Renal cortex interstitium (tissue), 11 donors: ENCODE results near the gene AMMECR1. TPM values are rescaled to one million over a fixed set of nuclear protein-coding genes. Genes with fewer than 3 reads are reported as not detected.
A peak's percentile ranks its signal among the peaks of the same experiment; 100 is the strongest.
"Not testable (repeated sequence)": the region's sequence is repeated elsewhere in the genome, so short reads cannot be mapped to it uniquely, and the experiment has no call there.

Experiments used
- DNase-seq, 11 donors: peaks; one replicate each; pipeline ENCODE4 v3.0.0-alpha.2; 2013; ENCODE audit warnings: low read depth in 9 of 11, low spot score in 4 of 11; ENCODE audit errors: extremely low read depth in 1 of 11
- polyA plus RNA-seq, 3 donors: library from polyadenylated mRNA; unstranded; fragments of 120-200 nt; gene quantifications; one replicate each; pipeline ENCODE4 v1.2.1, GENCODE V29; 2013; ENCODE audit not compliant: insufficient read length in 3 of 3

AMMECR1 gene
- polyA plus RNA-seq, 3 donors = 17.1 to 20.6 (median 19.2) TPM

DNA sequence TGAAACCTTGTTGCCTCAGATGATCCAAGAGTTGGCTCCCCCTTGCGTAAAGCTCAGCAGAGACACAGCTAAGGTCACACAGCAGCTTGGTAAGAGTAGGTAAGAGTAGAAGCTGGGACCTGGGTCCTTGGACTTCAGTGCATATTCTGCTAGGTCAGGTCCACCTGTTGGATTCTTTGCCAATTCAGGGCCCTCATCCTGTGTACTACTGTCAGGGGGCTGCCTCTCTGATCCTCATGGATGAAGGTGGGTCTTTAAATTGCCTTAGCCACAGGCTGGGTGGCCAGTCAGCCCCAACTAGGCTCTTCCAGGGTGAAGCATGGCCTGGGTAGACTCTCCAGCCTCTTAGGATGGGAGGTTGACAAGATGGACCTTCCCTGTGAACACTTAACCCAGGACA lies 155.8 kb downstream of the AMMECR1 start:
- no peak for DNase-seq

DNA sequence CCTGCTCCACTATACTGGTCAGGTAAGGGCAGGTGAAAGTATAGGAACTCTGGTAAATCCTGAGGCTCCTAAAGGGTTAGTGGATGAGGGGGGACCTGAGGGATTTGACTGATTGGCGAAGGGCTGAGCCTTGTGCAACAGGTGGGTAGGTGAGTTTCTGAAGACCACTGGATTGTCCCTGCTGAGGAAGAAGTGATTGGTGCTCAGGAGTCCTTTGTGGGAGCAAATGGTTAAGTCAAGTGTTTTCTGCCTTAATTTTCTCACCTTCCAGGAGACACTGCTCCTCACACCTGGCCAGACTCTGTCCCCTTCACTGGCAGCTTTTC lies 156.6 kb downstream of the AMMECR1 start:
- DNase-seq = no peak

DNA sequence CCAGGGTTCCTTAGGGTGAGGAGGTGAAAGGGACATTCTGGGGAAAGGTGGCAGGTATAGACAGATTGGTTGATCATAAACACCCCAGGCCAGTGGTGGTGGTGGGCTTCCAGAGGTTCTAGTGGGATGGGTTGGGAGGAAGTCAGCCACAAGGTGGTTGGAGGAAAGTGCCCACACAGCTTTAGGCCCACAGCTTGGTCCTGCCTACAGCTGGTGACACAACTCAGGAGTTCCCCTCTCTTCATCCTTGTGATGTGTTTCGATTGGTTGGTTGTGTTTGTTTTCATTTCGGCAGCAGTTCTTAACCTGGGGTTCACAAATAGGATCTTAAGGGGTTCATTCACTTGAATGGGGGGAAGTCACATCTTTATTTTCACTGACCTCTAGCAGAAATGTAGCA lies 158.0 kb downstream of the AMMECR1 start:
- no peak for DNase-seq

DNA sequence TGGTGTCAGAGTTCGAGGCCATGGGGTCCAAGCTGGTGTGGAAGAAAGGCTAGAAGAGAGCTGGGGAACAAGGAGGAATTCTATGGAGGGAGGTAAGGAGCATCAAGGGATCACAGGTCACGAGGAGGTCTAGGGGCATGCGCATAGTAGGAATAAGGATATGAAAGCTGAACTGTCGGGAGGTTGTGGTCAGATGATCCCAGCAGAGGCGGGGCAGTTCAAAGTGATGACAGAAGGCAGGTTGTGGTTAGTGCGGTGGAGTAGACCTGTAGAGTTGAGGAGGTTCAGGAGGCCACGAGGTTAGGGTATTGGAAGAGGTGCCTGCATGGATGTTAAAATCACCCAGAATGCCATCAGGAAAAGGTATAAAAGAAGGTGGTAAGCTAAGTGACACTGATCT lies 158.7 kb downstream of the AMMECR1 start:
- no peak for DNase-seq

DNA sequence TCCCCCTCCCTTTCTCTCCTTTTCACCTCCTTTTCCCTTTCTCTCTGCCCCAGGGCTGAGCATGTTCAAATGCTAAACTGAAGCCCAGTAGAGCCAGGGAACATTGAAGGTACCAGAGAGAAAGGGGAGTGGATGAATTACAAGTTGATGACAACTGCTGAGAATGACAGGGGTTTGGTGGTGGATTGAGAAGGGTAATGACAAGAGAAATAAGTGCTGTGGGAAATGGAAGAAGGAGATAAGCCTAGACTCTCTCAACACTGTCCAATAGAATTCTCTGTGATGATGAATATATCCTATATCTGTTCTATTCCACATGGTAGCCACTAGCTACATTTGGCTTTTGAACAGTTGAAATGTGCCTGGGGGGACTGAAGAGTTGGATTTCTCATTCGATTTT lies 160.4 kb downstream of the AMMECR1 start:
- no peak for DNase-seq

DNA sequence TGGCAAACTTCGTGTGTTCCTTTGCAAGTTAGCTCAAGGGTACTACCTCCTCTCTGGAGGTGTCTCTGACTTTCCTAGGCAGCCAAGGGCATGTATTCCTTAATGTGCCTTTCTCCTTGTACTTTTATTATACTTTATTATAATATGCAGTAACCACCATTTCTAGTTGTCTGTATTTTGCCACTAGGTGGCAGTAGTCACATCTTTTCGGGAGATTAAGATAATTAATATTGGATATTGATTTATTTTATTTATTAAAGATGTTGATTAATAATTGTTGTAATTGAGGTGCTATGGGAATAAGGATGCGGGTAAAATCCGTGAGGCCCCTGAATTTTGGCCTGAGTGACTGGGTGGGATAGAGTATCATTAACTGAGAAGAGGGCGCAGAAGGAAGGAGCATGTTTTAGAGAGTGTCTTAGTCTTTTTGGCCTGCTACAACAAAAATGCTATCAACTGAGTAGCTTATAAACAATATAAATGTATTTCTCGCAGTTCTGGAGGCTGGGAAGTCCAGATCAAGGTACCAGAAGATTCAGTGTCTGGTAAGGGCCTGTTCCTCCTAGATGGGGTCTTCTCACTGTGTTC lies 161.6 kb downstream of the AMMECR1 start:
- DNase-seq = no peak

DNA sequence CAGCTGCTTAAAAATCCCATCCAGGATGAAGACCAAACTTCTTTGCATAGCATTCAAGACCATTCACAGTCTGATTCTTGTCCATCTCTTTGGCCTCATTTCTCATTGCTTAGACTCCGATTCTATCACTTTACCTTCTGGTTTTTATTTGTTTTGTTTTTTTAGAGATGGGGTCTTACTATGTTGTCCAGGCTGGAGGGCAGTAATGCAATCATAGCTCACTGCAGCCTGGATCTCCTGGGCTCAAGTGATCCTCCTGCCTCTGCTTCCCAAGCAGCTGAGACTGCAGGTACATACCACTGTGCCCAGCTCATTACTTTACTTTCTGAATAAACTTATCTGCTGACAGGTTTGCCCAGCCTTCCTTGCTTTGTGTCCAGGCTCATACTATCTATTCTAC lies 162.1 kb downstream of the AMMECR1 start:
- no peak for DNase-seq

DNA sequence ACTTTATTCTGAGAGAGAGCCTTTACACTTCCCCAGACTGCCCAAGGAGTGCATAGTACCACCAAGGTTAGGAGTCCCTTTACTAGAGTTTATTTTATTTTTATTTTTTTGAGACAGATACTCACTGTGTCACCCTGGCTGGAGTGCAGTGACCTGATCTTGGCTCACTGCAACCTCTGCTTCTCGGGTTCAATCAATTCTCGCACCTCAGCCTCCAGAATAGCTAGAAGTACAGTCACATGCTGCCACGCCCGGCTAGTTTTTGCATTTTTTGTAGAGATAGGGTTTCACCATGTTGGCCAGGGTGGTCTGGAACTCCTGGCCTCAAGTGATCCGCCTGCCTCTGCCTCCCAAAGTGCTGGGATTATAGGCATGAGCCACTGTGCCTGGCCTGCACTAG lies 163.6 kb downstream of the AMMECR1 start:
- DNase-seq = not testable (repeated sequence)

DNA sequence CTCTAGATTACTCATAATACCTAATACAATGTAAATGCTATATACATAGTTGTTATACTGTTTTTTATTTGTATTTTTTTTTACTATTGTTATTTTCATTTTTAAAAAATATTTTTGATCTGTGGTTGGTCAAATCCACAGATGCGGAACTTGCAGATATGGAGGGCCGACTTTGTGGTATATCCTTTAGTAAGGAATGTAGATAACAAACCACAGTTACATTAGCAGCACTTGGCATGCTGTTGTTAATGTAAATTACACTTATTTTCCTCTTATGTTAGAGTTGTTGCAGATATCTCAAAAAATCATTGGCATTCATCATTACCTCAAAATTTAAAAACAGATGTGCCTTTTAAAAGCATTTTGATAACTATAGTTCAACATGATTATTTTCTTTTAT lies 164.0 kb downstream of the AMMECR1 start:
- no peak for DNase-seq

DNA sequence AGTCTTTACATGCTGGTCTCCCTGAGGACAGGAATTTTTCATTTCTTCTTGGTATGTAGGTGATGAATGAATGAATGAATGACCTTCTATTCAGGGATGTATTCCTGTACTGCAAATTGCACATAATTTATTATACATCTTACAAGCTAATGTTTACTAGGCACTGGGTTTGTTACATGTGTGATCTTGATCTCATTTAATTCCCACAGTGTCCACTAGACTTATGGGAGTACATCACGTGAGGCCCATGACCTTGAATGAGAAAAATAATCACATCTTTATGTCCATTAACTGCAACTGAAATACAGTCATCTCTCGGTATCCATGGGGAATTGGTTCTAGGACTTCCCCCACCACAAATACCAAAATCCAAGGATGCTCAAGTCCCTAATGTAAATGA lies 164.6 kb downstream of the AMMECR1 start:
- DNase-seq = no peak

DNA sequence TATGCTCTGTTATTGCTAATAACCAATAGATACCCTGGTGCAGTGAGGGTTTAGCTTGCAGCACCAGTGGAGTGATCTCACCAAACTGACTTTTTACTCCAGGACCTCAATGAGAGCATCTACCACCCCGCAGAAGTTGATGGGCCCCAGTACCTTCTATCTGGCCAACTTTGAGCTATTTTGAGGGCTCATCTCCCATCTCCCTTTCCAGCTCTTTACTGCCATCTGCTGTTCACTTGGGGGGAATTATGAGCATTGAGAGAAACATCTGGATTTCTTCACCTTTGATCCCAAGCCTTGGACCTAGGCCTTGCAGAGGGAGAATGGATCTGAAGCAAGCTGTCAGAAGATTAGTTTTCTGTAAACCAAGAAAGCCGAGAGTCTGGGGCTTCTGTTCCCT lies 171.4 kb downstream of the AMMECR1 start:
- peak in 9 of 11 donors; percentile 21 to 62 (median 38) for DNase-seq

DNA sequence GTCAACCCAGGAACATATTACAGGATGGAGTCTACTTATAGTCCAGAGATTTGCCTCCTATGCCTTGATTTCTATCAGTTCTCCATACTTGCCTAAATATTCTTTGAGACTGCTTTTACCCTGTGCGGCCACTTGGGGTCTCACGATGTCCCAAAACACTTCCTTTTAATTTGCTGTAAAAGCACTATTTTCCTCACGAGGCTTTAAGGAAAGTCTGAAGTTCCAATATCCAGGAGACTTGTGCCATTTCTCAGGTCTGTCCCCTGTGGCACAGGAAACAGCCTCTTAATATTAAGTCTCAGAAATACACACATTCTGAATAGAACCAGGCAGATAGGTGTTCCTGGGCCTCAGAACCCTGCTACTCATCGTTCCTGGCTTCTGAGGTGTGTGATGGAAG lies 172.0 kb downstream of the AMMECR1 start:
- DNase-seq = no peak

DNA sequence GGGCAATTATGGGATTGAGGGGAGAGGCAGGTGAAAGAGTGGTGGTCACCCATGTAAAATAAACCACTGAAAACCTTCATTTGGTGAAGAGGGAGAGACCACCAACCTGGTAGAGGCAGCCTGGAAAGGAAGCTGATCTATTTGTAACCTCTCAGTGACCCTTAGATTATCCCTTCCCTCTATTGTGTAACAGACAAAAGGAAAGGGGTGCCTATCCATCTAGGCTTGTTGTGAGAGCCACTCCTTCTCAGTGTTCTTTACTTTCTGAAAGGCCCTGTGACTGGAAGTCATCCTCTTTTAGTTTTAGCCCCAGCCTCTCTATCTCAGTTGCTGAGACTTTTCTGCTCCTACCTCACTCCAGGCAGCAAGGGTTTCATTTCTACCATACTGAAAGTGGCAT lies 172.6 kb downstream of the AMMECR1 start:
- DNase-seq = no peak

Other genes with a start within 250 kb of the AMMECR1 start
- under 1 TPM; 0.19 to 0.32 (median 0.19) TPM for gene RTL9, start 40.8 kb upstream of the AMMECR1 start, polyA plus RNA-seq